ENCODE data around the gene PDE5A. TPM values are rescaled to one million over a fixed set of nuclear protein-coding genes. Genes with fewer than 3 reads are reported as not detected.

Gene PDE5A
- polyA plus RNA-seq, 3 donors: 0.80 to 0.82 TPM; not detected in 1

- no peak overlapping the region for H3K4me3 Mint-ChIP-seq
- Histone ChIP-seq H3K4me1 (ENCODE audit: control insufficient read depth in 1 of 2, insufficient read depth in 2 of 2, low read length in 2 of 2) (no peaks in the 10 kb centered on the region), H3K27me3 (ENCODE audit: control insufficient read depth in 2 of 2, insufficient read depth in 2 of 2, low read length in 2 of 2) (no peaks in the 10 kb centered on the region), H3K4me2 (replicated peaks; ENCODE audit: extremely low read depth, low read length, poor library complexity, severe bottlenecking) (no peak overlapping the region), H4K20me1 (ENCODE audit: insufficient read depth, low read length) (no peaks in the 10 kb centered on the region), H3K36me3 (replicated peaks in 1 of 2; ENCODE audit: control insufficient read depth in 1 of 2, insufficient read depth in 2 of 2, low read length in 2 of 2) (no peaks in the 10 kb centered on the region), H3K9ac (ENCODE audit: insufficient read depth, low read length, poor library complexity, severe bottlenecking) (no peak overlapping the region), H2AFZ (ENCODE audit: insufficient read depth, low read depth, low read length, poor library complexity, severe bottlenecking) (no peak overlapping the region), H3K9me3 (replicated peaks in 1 of 2; ENCODE audit: control insufficient read depth in 1 of 2, insufficient read depth in 1 of 2, low read length in 2 of 2) (no peaks in the 10 kb centered on the region), H3K4me3 (replicated peaks in 1 of 3; ENCODE audit: low read depth in 2 of 3, low read length in 3 of 3) (no peak overlapping the region), H3K79me2 (ENCODE audit: insufficient read depth, low read length) (no peaks in the 10 kb centered on the region), H3K27ac (ENCODE audit: low read depth in 1 of 2, low read length in 2 of 2) (no peak overlapping the region)
- no peaks in the 10 kb centered on the region for H3K9me3 Mint-ChIP-seq
- H3K4me1 Mint-ChIP-seq: no peaks in the 10 kb centered on the region
- peaks cover 0 to 3% (median 1%) of the 10 kb centered on the region in 3 donors for H3K27me3 Mint-ChIP-seq (ENCODE audit: low read depth in 3 of 3)
- DNase-seq: no peak
- intact Hi-C loops (cut with micrococcal nuclease): no loop called here
- no peak overlapping the region for H3K27ac Mint-ChIP-seq
- no peaks in the 10 kb centered on the region for H3K36me3 Mint-ChIP-seq
- TF ChIP-seq, protein P1, sequence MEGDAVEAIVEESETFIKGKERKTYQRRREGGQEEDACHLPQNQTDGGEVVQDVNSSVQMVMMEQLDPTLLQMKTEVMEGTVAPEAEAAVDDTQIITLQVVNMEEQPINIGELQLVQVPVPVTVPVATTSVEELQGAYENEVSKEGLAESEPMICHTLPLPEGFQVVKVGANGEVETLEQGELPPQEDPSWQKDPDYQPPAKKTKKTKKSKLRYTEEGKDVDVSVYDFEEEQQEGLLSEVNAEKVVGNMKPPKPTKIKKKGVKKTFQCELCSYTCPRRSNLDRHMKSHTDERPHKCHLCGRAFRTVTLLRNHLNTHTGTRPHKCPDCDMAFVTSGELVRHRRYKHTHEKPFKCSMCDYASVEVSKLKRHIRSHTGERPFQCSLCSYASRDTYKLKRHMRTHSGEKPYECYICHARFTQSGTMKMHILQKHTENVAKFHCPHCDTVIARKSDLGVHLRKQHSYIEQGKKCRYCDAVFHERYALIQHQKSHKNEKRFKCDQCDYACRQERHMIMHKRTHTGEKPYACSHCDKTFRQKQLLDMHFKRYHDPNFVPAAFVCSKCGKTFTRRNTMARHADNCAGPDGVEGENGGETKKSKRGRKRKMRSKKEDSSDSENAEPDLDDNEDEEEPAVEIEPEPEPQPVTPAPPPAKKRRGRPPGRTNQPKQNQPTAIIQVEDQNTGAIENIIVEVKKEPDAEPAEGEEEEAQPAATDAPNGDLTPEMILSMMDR (IDR thresholded peaks at IDR 0.05): no peak
Measured at GRCh38 chr4:119657111-119657611, 28.6 kb upstream of the PDE5A start.

DNA sequence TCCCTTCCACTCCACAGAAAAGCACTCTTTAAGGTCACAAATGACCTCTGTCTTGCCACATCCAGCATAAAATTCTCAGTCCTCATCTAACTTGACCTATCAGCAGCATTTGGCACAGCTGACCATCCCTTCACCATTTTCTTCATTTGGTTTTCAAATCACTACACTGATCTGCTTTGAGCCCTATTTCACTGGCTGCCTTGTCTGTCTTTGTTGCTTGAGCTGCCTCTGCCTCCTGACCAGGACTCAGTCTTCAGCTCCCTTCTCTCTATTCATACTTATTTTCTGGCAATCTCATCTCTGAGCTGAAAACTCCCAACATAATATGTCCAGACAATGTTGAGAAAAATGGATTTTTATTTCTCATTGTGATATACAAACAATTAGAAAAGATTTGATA, 27.7 kb upstream of the PDE5A start:
- no peak overlapping the region for H3K9ac ChIP-seq (ENCODE audit: insufficient read depth, low read length, poor library complexity, severe bottlenecking)
- H3K9me3 ChIP-seq (replicated peaks in 1 of 2; ENCODE audit: control insufficient read depth in 1 of 2, insufficient read depth in 1 of 2, low read length in 2 of 2): no peaks in the 10 kb centered on the region
- no peak overlapping the region for H3K27ac ChIP-seq (ENCODE audit: low read depth in 1 of 2, low read length in 2 of 2)
- Mint-ChIP-seq H3K27ac (no peak overlapping the region), H3K4me1 (no peaks in the 10 kb centered on the region), H3K9me3 (no peaks in the 10 kb centered on the region), H3K27me3 (ENCODE audit: low read depth in 3 of 3) (peaks cover 0 to 3% (median 1%) of the 10 kb centered on the region in 3 donors), H3K36me3 (no peaks in the 10 kb centered on the region), H3K4me3 (no peak overlapping the region)
- H3K79me2 ChIP-seq (ENCODE audit: insufficient read depth, low read length): no peaks in the 10 kb centered on the region
- TF ChIP-seq, protein P1 (IDR thresholded peaks at IDR 0.05): no peak
- intact Hi-C loops (cut with micrococcal nuclease): no loop called here
- H3K36me3 ChIP-seq (replicated peaks in 1 of 2; ENCODE audit: control insufficient read depth in 1 of 2, insufficient read depth in 2 of 2, low read length in 2 of 2): no peaks in the 10 kb centered on the region
- H2AFZ ChIP-seq (ENCODE audit: insufficient read depth, low read depth, low read length, poor library complexity, severe bottlenecking): no peak overlapping the region
- no peak overlapping the region for H3K4me3 ChIP-seq (replicated peaks in 1 of 3; ENCODE audit: low read depth in 2 of 3, low read length in 3 of 3)
- H3K27me3 ChIP-seq (ENCODE audit: control insufficient read depth in 2 of 2, insufficient read depth in 2 of 2, low read length in 2 of 2): no peaks in the 10 kb centered on the region
- DNase-seq: no peak
- no peak overlapping the region for H3K4me2 ChIP-seq (replicated peaks; ENCODE audit: extremely low read depth, low read length, poor library complexity, severe bottlenecking)
- H4K20me1 ChIP-seq (ENCODE audit: insufficient read depth, low read length): no peaks in the 10 kb centered on the region
- H3K4me1 ChIP-seq (ENCODE audit: control insufficient read depth in 1 of 2, insufficient read depth in 2 of 2, low read length in 2 of 2): no peaks in the 10 kb centered on the region

Measured in CD14-positive monocyte (primary cell).